ENCODE measurements around the gene IGF1R. TPM values are rescaled to one million over a fixed set of nuclear protein-coding genes. Genes with fewer than 3 reads are reported as not detected.

Gene IGF1R
- total RNA-seq, 1 experiment from 2014 or later: 16.3 TPM

DNA sequence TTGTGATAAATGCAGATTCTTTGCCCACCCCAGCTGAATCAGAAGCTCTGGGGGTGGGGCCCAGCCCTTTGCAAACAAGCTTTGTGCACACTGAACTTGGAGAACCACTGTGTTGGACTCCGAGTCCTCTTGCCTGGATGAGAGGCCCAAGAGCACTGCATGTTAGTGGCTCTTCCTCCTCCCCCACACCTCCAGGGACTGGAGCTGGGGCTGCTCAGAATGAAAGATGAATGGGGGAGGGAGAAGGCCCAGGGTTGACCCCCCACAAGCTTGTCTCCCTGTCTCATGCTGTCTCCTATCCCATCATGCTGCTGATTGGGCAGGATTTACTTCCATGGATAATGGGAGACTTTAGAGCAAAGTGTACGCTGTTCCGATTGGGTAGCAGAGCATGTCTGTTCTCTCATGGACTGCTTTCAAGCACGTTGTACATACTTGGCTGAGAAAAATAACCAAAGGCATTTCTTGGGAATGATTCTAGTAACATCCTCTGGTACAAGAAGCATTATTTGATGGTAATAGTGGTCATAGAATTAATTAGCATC, 259.7 kb downstream of the IGF1R start:
- Histone ChIP-seq H3K9ac (ENCODE audit: low read length) (no peak overlapping the region), H3K4me1 (ENCODE audit: control insufficient read depth in 1 of 2, insufficient read depth in 2 of 2, low read length in 2 of 2) (peaks cover 0 to 11% of the 10 kb centered on the region in 2 experiments; a peak in 2 of 4 replicates), H3K9me3 (ENCODE audit: control insufficient read depth in 1 of 2, insufficient read depth in 1 of 2, low read depth in 1 of 2, low read length in 2 of 2) (no peaks in the 10 kb centered on the region), H3K4me3 (replicated peaks in 1 of 2; ENCODE audit: low read depth in 1 of 2, low read length in 2 of 2) (no peak overlapping the region), H3K27ac (ENCODE audit: low read depth, low read length) (no peak overlapping the region), H3K79me2 (ENCODE audit: insufficient read depth, low read length) (no peaks in the 10 kb centered on the region), H4K20me1 (ENCODE audit: insufficient read depth) (no peaks in the 10 kb centered on the region), H3K36me3 (ENCODE audit: control insufficient read depth in 1 of 2, insufficient read depth in 2 of 2, low read length in 2 of 2) (no peaks in the 10 kb centered on the region; a peak in 1 of 4 replicates), H3K9me2 (ENCODE audit: insufficient read depth) (no peaks in the 10 kb centered on the region), H3K4me2 (ENCODE audit: low read length) (no peak overlapping the region), H3K27me3 (ENCODE audit: insufficient read depth, low read length) (no peaks in the 10 kb centered on the region), H2AFZ (ENCODE audit: low read depth, low read length, poor library complexity, severe bottlenecking) (no peak overlapping the region)
- intact Hi-C loops (cut with micrococcal nuclease): loop anchor here (10.0 kb wide), 1 partner anchor 147 kb away; no protein-coding TSS in a partner anchor
- ChIA-PET POLR2A (no interaction called here), CTCF (no interaction called here), RAD21 (ENCODE audit: low non-redundant PET in 1 of 2, low total read pairs in 2 of 2, uncharacterized antibody in 2 of 2, unreplicated experiment in 2 of 2) (no interaction called here)
- no peak for DNase-seq (ENCODE audit: low read depth, low spot score)
- BruUV-seq (replicated peaks): no TSS peak
- ATAC-seq: no peak
- TF ChIP-seq FOSL1 (IDR thresholded peaks at IDR 0.05; ENCODE audit: low read depth) (no peak), RAD21 (IDR thresholded peaks at IDR 0.05; ENCODE audit: low read depth) (no peak), EZH2phosphoT487 (IDR thresholded peaks at IDR 0.05; ENCODE audit: borderline replicate concordance) (no peak), SIN3A (IDR thresholded peaks at IDR 0.05; ENCODE audit: low read depth) (no peak), JUND (IDR thresholded peaks at IDR 0.05) (no peak), CTCF (IDR thresholded peaks at IDR 0.05 in 2 of 3, conservative IDR thresholded peaks at IDR 0.05 in 1 of 3; ENCODE audit: borderline replicate concordance in 1 of 3, insufficient read depth in 1 of 3, low read depth in 2 of 3, low read length in 2 of 3) (no peak), POLR2AphosphoS5 (IDR thresholded peaks at IDR 0.05; ENCODE audit: low read depth, low read length) (no peak), CEBPB (IDR thresholded peaks at IDR 0.05; ENCODE audit: low read depth) (no peak), POLR2A (IDR thresholded peaks at IDR 0.05; ENCODE audit: borderline replicate concordance, extremely low read depth, insufficient read depth, insufficient read length) (no peak), ELF1 (IDR thresholded peaks at IDR 0.05; ENCODE audit: borderline replicate concordance, low read depth) (no peak), EZH2 (IDR thresholded peaks at IDR 0.05) (no peak), TCF7L2 (IDR thresholded peaks at IDR 0.05; ENCODE audit: borderline replicate concordance, extremely low read depth, insufficient read depth, insufficient read length) (no peak), SP1 (IDR thresholded peaks at IDR 0.05; ENCODE audit: low read depth) (no peak), YY1 (IDR thresholded peaks at IDR 0.05; ENCODE audit: extremely low read depth, insufficient replicate concordance, low read depth, low read length) (no peak), ZNF274 (IDR thresholded peaks at IDR 0.05; ENCODE audit: low read depth, low read length) (no peak), EGR1 (IDR thresholded peaks at IDR 0.05; ENCODE audit: low read depth) (no peak)
- TF ChIP-seq, protein P1, sequence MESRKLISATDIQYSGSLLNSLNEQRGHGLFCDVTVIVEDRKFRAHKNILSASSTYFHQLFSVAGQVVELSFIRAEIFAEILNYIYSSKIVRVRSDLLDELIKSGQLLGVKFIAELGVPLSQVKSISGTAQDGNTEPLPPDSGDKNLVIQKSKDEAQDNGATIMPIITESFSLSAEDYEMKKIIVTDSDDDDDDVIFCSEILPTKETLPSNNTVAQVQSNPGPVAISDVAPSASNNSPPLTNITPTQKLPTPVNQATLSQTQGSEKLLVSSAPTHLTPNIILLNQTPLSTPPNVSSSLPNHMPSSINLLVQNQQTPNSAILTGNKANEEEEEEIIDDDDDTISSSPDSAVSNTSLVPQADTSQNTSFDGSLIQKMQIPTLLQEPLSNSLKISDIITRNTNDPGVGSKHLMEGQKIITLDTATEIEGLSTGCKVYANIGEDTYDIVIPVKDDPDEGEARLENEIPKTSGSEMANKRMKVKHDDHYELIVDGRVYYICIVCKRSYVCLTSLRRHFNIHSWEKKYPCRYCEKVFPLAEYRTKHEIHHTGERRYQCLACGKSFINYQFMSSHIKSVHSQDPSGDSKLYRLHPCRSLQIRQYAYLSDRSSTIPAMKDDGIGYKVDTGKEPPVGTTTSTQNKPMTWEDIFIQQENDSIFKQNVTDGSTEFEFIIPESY (IDR thresholded peaks at IDR 0.05; ENCODE audit: extremely low read depth, insufficient replicate concordance, low read length): no peak
- TF ChIP-seq, protein P2, sequence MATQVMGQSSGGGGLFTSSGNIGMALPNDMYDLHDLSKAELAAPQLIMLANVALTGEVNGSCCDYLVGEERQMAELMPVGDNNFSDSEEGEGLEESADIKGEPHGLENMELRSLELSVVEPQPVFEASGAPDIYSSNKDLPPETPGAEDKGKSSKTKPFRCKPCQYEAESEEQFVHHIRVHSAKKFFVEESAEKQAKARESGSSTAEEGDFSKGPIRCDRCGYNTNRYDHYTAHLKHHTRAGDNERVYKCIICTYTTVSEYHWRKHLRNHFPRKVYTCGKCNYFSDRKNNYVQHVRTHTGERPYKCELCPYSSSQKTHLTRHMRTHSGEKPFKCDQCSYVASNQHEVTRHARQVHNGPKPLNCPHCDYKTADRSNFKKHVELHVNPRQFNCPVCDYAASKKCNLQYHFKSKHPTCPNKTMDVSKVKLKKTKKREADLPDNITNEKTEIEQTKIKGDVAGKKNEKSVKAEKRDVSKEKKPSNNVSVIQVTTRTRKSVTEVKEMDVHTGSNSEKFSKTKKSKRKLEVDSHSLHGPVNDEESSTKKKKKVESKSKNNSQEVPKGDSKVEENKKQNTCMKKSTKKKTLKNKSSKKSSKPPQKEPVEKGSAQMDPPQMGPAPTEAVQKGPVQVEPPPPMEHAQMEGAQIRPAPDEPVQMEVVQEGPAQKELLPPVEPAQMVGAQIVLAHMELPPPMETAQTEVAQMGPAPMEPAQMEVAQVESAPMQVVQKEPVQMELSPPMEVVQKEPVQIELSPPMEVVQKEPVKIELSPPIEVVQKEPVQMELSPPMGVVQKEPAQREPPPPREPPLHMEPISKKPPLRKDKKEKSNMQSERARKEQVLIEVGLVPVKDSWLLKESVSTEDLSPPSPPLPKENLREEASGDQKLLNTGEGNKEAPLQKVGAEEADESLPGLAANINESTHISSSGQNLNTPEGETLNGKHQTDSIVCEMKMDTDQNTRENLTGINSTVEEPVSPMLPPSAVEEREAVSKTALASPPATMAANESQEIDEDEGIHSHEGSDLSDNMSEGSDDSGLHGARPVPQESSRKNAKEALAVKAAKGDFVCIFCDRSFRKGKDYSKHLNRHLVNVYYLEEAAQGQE (IDR thresholded peaks at IDR 0.05; ENCODE audit: low read depth): no peak
